ENCODE measurements around the gene ISOC2. TPM values are rescaled to one million over a fixed set of nuclear protein-coding genes. Genes with fewer than 3 reads are reported as not detected.
"Not testable (repeated sequence)": the region's sequence is repeated elsewhere in the genome, so short reads cannot be mapped to it uniquely, and the experiment has no call there.

ISOC2 gene
- total RNA-seq, 2 experiments from 2014 or later: 18.6 to 20.5 TPM

DNA sequence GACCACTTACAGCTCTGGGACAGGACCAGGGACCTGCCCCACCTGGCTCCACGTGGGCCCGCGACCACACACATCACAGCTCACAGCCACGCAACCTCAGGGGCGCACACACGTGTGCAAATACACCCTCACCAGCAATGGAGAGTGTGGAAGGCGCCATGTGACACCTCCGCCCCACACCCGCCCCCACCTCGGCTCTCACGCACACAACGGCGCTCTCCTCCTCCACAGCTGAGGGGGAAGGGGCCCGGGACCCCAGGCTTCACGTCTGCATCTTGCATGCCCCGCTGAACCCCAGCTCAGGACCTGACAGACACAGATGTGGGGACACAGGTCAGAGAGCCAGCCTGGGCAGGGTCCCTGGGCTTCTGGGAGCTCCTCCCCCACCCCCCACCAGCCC lies 12.0 kb downstream of the ISOC2 start:
- DNase-seq: no peak
- intact Hi-C loops (cut with micrococcal nuclease): no loop called here
- peaks cover 12% of the 10 kb centered on the region for H3K4me1 Mint-ChIP-seq (ENCODE audit: low read depth)
- no peak overlapping the region for H3K4me3 Mint-ChIP-seq
- CTCF ChIA-PET: no interaction called here
- no peak overlapping the region for H3K27ac Mint-ChIP-seq
- peaks cover 39% of the 10 kb centered on the region for H3K27me3 Mint-ChIP-seq (ENCODE audit: low read depth)
- no peaks in the 10 kb centered on the region for H3K9me3 Mint-ChIP-seq
- peaks cover 9% of the 10 kb centered on the region for H3K36me3 Mint-ChIP-seq (ENCODE audit: low read depth)

- CTCF ChIA-PET; H3K36me3 Mint-ChIP-seq (ENCODE audit: low read depth); H3K9me3 Mint-ChIP-seq; intact Hi-C loops (cut with micrococcal nuclease); DNase-seq; H3K4me3 Mint-ChIP-seq; H3K27ac Mint-ChIP-seq: not testable (repeated sequence)
- Mint-ChIP-seq H3K4me1 (ENCODE audit: low read depth) (peaks cover 11% of the 10 kb centered on the region), H3K27me3 (ENCODE audit: low read depth) (peaks cover 42% of the 10 kb centered on the region)
Observed at GRCh38 chr19:55448175-55448490, 13.3 kb downstream of the ISOC2 start.

DNA sequence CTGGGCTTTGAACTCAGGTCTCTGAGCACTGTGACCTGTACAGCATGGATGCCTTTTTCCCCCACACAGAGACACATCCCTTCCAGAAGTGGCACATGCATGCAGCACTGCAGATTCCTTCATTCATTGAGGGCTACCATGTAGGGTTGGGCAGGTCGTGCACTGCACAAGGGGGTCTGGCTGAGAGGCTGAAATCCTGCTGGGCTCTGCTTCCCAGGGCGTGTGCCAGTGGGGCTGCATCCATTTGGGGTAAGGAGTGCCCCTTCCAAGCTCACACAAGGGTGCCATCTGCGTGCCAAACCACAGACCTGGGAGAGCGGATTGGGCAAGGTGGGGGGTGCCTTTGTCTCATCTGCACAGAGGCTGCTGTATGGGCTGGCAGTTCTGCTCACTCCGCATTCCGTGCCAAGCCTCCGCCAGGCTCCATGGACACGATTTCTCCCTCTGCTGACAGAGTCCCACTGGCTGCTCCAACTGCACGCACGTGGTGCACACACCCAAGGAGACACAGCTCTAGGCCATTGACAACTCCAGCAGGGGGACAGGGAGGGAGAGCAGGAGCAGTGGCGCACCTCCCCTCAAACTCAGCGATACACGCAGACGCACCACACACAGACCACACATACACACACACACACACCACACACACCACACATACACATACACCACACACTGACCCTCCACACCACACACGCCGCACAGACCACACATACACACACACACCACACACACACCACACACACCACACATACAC lies 13.8 kb downstream of the ISOC2 start:
- CTCF ChIA-PET: no interaction called here
- Mint-ChIP-seq H3K27me3 (ENCODE audit: low read depth) (peaks cover 45% of the 10 kb centered on the region), H3K36me3 (ENCODE audit: low read depth) (no peaks in the 10 kb centered on the region), H3K27ac (no peak overlapping the region), H3K4me3 (no peak overlapping the region), H3K4me1 (ENCODE audit: low read depth) (peaks cover 13% of the 10 kb centered on the region), H3K9me3 (no peaks in the 10 kb centered on the region)
- no peak for DNase-seq
- intact Hi-C loops (cut with micrococcal nuclease): no loop called here

- intact Hi-C loops (cut with micrococcal nuclease): no loop called here
- Mint-ChIP-seq H3K4me1 (ENCODE audit: low read depth) (peaks cover 19% of the 10 kb centered on the region), H3K36me3 (ENCODE audit: low read depth) (no peaks in the 10 kb centered on the region), H3K4me3 (no peak overlapping the region), H3K9me3 (no peaks in the 10 kb centered on the region), H3K27me3 (ENCODE audit: low read depth) (peaks cover 47% of the 10 kb centered on the region), H3K27ac (no peak overlapping the region)
- CTCF ChIA-PET: no interaction called here
- no peak for DNase-seq
Observed at GRCh38 chr19:55446060-55446459, 15.4 kb downstream of the ISOC2 start.

DNA sequence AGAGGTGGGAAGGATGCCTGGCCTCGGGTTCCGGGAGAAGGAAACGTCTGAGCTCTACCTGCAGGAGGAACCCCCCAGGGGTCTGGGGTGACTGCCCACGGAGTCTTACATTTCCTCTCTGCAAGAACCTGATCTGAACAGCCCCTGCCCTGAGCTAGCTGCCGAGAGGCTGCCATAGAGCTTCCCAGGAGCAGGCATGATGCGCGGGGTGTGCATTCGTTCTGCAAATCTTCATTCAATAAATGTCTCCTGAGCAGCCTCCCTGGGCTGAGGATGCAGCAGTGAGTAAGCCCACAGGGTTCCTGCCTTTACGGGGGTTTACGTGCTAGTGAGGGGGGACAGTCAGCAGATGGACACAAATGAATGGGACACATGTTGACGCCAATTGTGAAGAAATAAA lies 16.8 kb downstream of the ISOC2 start:
- DNase-seq: no peak
- Mint-ChIP-seq H3K27ac (no peak overlapping the region), H3K4me1 (ENCODE audit: low read depth) (peaks cover 18% of the 10 kb centered on the region), H3K27me3 (ENCODE audit: low read depth) (peaks cover 47% of the 10 kb centered on the region), H3K4me3 (no peak overlapping the region), H3K9me3 (no peaks in the 10 kb centered on the region), H3K36me3 (ENCODE audit: low read depth) (no peaks in the 10 kb centered on the region)
- intact Hi-C loops (cut with micrococcal nuclease): no loop called here
- CTCF ChIA-PET: interaction anchor here (1.0 kb wide), 1 partner anchor 59 kb away, joined by 4 read pairs; no protein-coding TSS in a partner anchor

- Mint-ChIP-seq H3K36me3 (ENCODE audit: low read depth) (no peaks in the 10 kb centered on the region), H3K4me3 (no peak overlapping the region), H3K4me1 (ENCODE audit: low read depth) (peaks cover 18% of the 10 kb centered on the region), H3K27ac (no peak overlapping the region), H3K27me3 (ENCODE audit: low read depth) (peaks cover 54% of the 10 kb centered on the region), H3K9me3 (no peaks in the 10 kb centered on the region)
- CTCF ChIA-PET: interaction anchor here (0.6 to 1.3 kb wide), 2 partner anchors 16 to 23 kb away, joined by 3 to 4 read pairs; no protein-coding TSS in a partner anchor
- no peak for DNase-seq
- intact Hi-C loops (cut with micrococcal nuclease): no loop called here
Observed at GRCh38 chr19:55443824-55444480, 17.5 kb downstream of the ISOC2 start.

GRCh38 chr19:55443045-55443823 lies 18.2 kb downstream of the ISOC2 start, which contains the start of gene SHISA7:
Gene SHISA7, minus strand, starts transcription at chr19:55443300. Its CDS starts 437 bp downstream, at chr19:55442863.
- CTCF ChIA-PET: interaction anchor here (0.6 to 1.3 kb wide), 2 partner anchors 15 to 24 kb away, joined by 3 to 4 read pairs; no protein-coding TSS in a partner anchor
- Mint-ChIP-seq H3K9me3 (no peaks in the 10 kb centered on the region), H3K27ac (no peak within 1 kb of the TSS)

GRCh38 chr19:55442372-55442961 lies 19.0 kb downstream of the ISOC2 start:
- CTCF ChIA-PET: no interaction called here
- intact Hi-C loops (cut with micrococcal nuclease): no loop called here
- DNase-seq: no peak
- no peaks in the 10 kb centered on the region for H3K36me3 Mint-ChIP-seq (ENCODE audit: low read depth)
- peaks cover 18% of the 10 kb centered on the region for H3K4me1 Mint-ChIP-seq (ENCODE audit: low read depth)
- peaks cover 65% of the 10 kb centered on the region for H3K27me3 Mint-ChIP-seq (ENCODE audit: low read depth)
- H3K4me3 Mint-ChIP-seq: no peak overlapping the region
- H3K27ac Mint-ChIP-seq: no peak overlapping the region
- H3K9me3 Mint-ChIP-seq: no peaks in the 10 kb centered on the region

More at GRCh38 chr19:55443045-55443823, 18.2 kb downstream of the ISOC2 start, which contains the start of gene SHISA7:
- Mint-ChIP-seq H3K4me1 (ENCODE audit: low read depth) (peaks cover 18% of the 10 kb centered on the region), H3K4me3 (no peak within 1 kb of the TSS), H3K27me3 (ENCODE audit: low read depth) (peaks cover 61% of the 10 kb centered on the region), H3K36me3 (ENCODE audit: low read depth) (no peaks in the 10 kb centered on the region)
- DNase-seq: no peak
- intact Hi-C loops (cut with micrococcal nuclease): no loop called here

- no peaks in the 10 kb centered on the region for H3K9me3 Mint-ChIP-seq
- CTCF ChIA-PET: no interaction called here
- H3K27ac Mint-ChIP-seq: no peak overlapping the region
- peaks cover 18% of the 10 kb centered on the region for H3K4me1 Mint-ChIP-seq (ENCODE audit: low read depth)
- no peak for DNase-seq
- intact Hi-C loops (cut with micrococcal nuclease): no loop called here
- H3K27me3 Mint-ChIP-seq (ENCODE audit: low read depth): peaks cover 71% of the 10 kb centered on the region
- no peaks in the 10 kb centered on the region for H3K36me3 Mint-ChIP-seq (ENCODE audit: low read depth)
- no peak overlapping the region for H3K4me3 Mint-ChIP-seq
Observed at GRCh38 chr19:55441692-55442321, 19.6 kb downstream of the ISOC2 start.

DNA sequence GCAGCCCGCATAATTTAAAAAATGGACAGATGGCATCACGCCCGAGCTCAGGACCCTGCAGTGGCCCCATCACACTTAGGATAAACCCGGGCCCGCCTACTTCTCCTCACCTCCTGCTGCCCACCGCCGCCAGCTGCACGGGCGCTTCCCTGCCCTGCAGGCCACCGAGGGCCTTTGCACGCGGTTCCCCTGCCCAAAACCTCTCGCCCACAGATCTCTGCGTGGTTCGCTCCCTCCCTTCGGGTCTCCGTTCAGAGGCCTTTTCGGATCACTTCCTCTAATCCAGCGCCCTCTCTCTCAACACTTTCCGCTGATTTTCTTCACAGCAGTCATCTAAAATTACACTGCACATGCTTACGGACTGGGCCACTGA lies 20.1 kb downstream of the ISOC2 start:
- Mint-ChIP-seq H3K9me3 (no peaks in the 10 kb centered on the region), H3K27ac (no peak overlapping the region), H3K4me3 (no peak overlapping the region), H3K4me1 (ENCODE audit: low read depth) (peaks cover 18% of the 10 kb centered on the region), H3K36me3 (ENCODE audit: low read depth) (no peaks in the 10 kb centered on the region), H3K27me3 (ENCODE audit: low read depth) (peaks cover 75% of the 10 kb centered on the region)
- no peak for DNase-seq
- CTCF ChIA-PET: no interaction called here
- intact Hi-C loops (cut with micrococcal nuclease): no loop called here

DNA sequence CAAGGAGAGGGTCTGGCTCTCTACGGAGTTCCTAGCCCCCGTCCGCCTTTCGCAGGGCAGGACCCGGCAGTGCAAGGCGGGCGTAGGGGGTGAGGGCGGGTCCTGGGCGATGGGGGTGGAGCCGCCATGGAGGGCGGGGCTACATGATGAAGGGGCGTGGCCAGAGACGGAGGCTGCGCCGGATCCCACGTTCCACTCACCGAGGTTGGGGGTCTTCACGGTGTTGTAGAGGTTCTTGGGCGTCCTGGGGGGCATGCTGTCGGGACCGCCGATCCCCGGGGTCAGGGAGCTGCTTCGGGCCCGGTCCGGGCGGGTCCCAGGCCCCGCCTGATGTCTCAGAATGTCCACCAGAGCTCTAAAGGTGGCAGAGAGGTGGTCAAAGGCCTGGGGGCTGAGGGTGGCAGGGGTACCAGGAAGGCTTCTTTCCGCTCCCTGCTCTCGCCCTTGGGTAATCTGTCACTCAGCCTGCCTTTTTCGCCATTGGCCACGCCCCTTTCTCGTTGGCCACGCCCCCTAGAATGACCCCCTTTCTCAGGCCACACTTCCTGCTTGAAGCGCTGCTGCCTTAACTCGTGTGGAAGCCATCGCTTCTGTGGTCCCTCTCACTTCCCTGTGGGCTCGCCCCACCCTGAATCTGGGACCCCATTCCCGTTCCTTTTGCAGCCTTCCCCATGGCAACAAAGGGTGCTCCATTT lies 20.9 kb downstream of the ISOC2 start:
- CTCF ChIA-PET: no interaction called here
- H3K4me1 Mint-ChIP-seq (ENCODE audit: low read depth): peaks cover 18% of the 10 kb centered on the region
- DNase-seq: no peak
- H3K27ac Mint-ChIP-seq: no peak overlapping the region
- H3K4me3 Mint-ChIP-seq: no peak overlapping the region
- H3K36me3 Mint-ChIP-seq (ENCODE audit: low read depth): no peaks in the 10 kb centered on the region
- peaks cover 72% of the 10 kb centered on the region for H3K27me3 Mint-ChIP-seq (ENCODE audit: low read depth)
- no peaks in the 10 kb centered on the region for H3K9me3 Mint-ChIP-seq
- intact Hi-C loops (cut with micrococcal nuclease): no loop called here

Data from activated naive CD4-positive, alpha-beta T cell treated with anti-CD3 and anti-CD28 coated beads for 36 hours (primary cell).